ENCODE measurements around the gene EFEMP2.

The EFEMP2 gene

GRCh38 chr11:65817835-65818680, 54.5 kb downstream of the EFEMP2 start:
- peak; percentile 92 for DNase-seq

- peak; percentile 31 for DNase-seq
These were observed 55.2 kb downstream of the EFEMP2 start for GRCh38 chr11:65817312-65817834.

DNA sequence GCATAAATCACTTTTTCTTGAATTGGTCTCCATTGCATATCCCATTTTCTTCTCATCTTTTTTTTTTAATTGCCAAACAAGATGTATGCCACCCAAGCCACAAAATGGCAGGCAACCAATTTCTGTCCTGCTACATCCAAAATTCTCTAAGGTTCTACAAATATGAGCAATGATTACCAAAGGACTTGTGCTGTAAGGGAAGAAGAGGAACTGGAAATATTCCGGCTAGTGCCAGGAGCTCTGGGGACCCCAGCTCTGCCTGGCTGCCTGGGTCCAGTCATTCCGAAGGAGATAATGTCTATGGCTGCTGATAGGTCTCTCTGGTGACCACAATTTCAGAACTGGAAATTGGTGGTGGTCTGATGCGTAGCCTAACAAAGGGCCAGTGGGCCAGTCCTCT, 55.9 kb downstream of the EFEMP2 start:
- DNase-seq, result no peak

All from NCI-H69 (cell line).